GM23338 (cell line): Measurements from ENCODE around the gene AMOTL1. TPM values are rescaled to one million over a fixed set of nuclear protein-coding genes. Genes with fewer than 3 reads are reported as not detected.

ENCODE experiments used
- ATAC-seq: fragments of 200-7000 bp; cut with Tn5 transposase; 3 replicates; pipeline ENCODE4 v1.9.1; 2020
- DNase-seq: peaks from one replicate; pipeline ENCODE4 v3.0.0-alpha.2; 2015; ENCODE audit warnings: low spot score
- H2AFZ ChIP-seq: fragments of 200-600 bp; sonication (generic); 2 replicates; pipeline ENCODE4 v1.8.0; 2016; ENCODE audit warnings: antibody characterized with exemption, mild to moderate bottlenecking, moderate library complexity
- H3F3A ChIP-seq: fragments of 200-600 bp; sonication (generic); replicated peaks from 2 replicates; pipeline ENCODE4 v1.8.0; 2017; ENCODE audit warnings: antibody characterized with exemption, mixed run types, low read depth
- H3K27ac ChIP-seq: fragments of 200-600 bp; sonication (generic); 2 replicates; pipeline ENCODE4 v1.6.1; 2016; ENCODE audit warnings: low read depth
- H3K27me3 ChIP-seq: fragments of 200-600 bp; sonication (generic); 2 replicates; pipeline ENCODE4 v1.8.0; 2016; ENCODE audit warnings: mild to moderate bottlenecking, mixed run types, moderate library complexity; ENCODE audit not compliant: insufficient read depth
- H3K36me3 ChIP-seq: fragments of 200-600 bp; sonication (generic); 2 replicates; pipeline ENCODE4 v1.8.0; 2016; ENCODE audit warnings: mild to moderate bottlenecking; ENCODE audit not compliant: insufficient read depth
- H3K4me1 ChIP-seq: fragments of 200-600 bp; sonication (generic); 2 replicates; pipeline ENCODE4 v1.8.0; 2016; ENCODE audit warnings: mild to moderate bottlenecking, moderate library complexity; ENCODE audit not compliant: insufficient read depth
- H3K4me2 ChIP-seq: fragments of 200-600 bp; sonication (generic); 2 replicates; pipeline ENCODE4 v1.7.1; 2017; ENCODE audit warnings: mixed run types
- H3K4me3 ChIP-seq: fragments of 200-600 bp; sonication (generic); 2 replicates; pipeline ENCODE4 v1.6.1; 2016; ENCODE audit warnings: mixed run types
- H3K79me2 ChIP-seq: fragments of 200-600 bp; sonication (generic); replicated peaks from 2 replicates; pipeline ENCODE4 v1.8.0; 2017; ENCODE audit warnings: mild to moderate bottlenecking; ENCODE audit not compliant: insufficient read depth
- H3K9me2 ChIP-seq: fragments of 200-600 bp; sonication (generic); 2 replicates; pipeline ENCODE4 v1.8.0; 2017; ENCODE audit not compliant: insufficient read depth
- H4K20me1 ChIP-seq: fragments of 200-600 bp; sonication (generic); replicated peaks from 2 replicates; pipeline ENCODE4 v1.8.0; 2017; ENCODE audit warnings: mild to moderate bottlenecking; ENCODE audit not compliant: insufficient read depth
- H3K27ac Mint-ChIP-seq: 2 replicates; pipeline ENCODE4 v1.8.0; 2020; ENCODE audit warnings: inconsistent platforms, mild to moderate bottlenecking, moderate library complexity, mixed read lengths
- H3K27me3 Mint-ChIP-seq: 3 replicates; pipeline ENCODE4 v1.8.0; 2022; ENCODE audit warnings: low read depth, mild to moderate bottlenecking, moderate library complexity, mixed read lengths, inconsistent platforms; ENCODE audit not compliant: insufficient read depth, poor library complexity
- H3K36me3 Mint-ChIP-seq: 3 replicates; pipeline ENCODE4 v1.8.0; 2021; ENCODE audit warnings: low read depth, mild to moderate bottlenecking, inconsistent platforms, moderate library complexity, mixed read lengths
- H3K4me1 Mint-ChIP-seq: 3 replicates; pipeline ENCODE4 v1.8.0; 2020; ENCODE audit warnings: mild to moderate bottlenecking, inconsistent platforms, mixed read lengths
- H3K4me3 Mint-ChIP-seq: 3 replicates; pipeline ENCODE4 v1.8.0; 2021; ENCODE audit warnings: moderate library complexity, mild to moderate bottlenecking, inconsistent platforms, mixed read lengths
- H3K9me3 Mint-ChIP-seq: 3 replicates; pipeline ENCODE4 v1.8.0; 2020; ENCODE audit warnings: moderate library complexity, mild to moderate bottlenecking, inconsistent platforms, mixed read lengths
- CREB1 ChIP-seq: fragments of 250-450 bp; sonication (Bioruptor Pico); IDR thresholded peaks from 2 replicates; pipeline ENCODE4 v1.5.0; 2020; ENCODE audit warnings: low read depth, mild to moderate bottlenecking, moderate library complexity
- CTCF ChIP-seq, 2 experiments: fragments of 200-600 bp in 1 of 2; sonication (generic) in 1 of 2; conservative IDR thresholded peaks; 2 replicates each; pipeline versions ENCODE4 v1.5.1 to v1.6.1; 2016 to 2017; ENCODE audit warnings: antibody characterized with exemption in 2 of 2, low read depth in 2 of 2, mild to moderate bottlenecking in 2 of 2, moderate library complexity in 1 of 2
- EZH2 ChIP-seq: fragments of 200-600 bp; sonication (generic); IDR thresholded peaks from one replicate; pipeline ENCODE4 v1.8.0; 2017; ENCODE audit warnings: antibody characterized with exemption, mild to moderate bottlenecking, low read depth; ENCODE audit not compliant: unreplicated experiment
- JUNB ChIP-seq: IDR thresholded peaks from one replicate; pipeline ENCODE4 v1.6.1; 2016; ENCODE audit warnings: antibody characterized with exemption; ENCODE audit not compliant: unreplicated experiment
- NANOG ChIP-seq: IDR thresholded peaks from 2 replicates; pipeline ENCODE4 v1.6.1; 2016; ENCODE audit warnings: antibody characterized with exemption, borderline replicate concordance
- POLR2AphosphoS5 ChIP-seq: IDR thresholded peaks from 2 replicates; pipeline ENCODE4 v1.6.1; 2016; ENCODE audit warnings: antibody characterized with exemption, low read depth
- STAT1 ChIP-seq: IDR thresholded peaks from one replicate; pipeline ENCODE4 v1.6.1; 2016; ENCODE audit warnings: antibody characterized with exemption; ENCODE audit not compliant: unreplicated experiment
- ZNF114 ChIP-seq: fragments of 250-450 bp; sonication (Bioruptor Pico); IDR thresholded peaks from 2 replicates; pipeline ENCODE4 v1.5.0; 2020; ENCODE audit warnings: mild to moderate bottlenecking, moderate library complexity
- ZNF331 ChIP-seq: fragments of 250-450 bp; sonication (Bioruptor Pico); IDR thresholded peaks from 2 replicates; pipeline ENCODE4 v1.5.0; 2020; ENCODE audit warnings: low read depth, mild to moderate bottlenecking, moderate library complexity
- polyA plus RNA-seq: library from polyadenylated mRNA; unstranded; fragments of >200 nt; fragmentation: Nextera tagmentation; extraction: Ambion mirVana; gene quantifications from 2 replicates; pipeline ENCODE4 v1.2.1, GENCODE V29; 2016
- total RNA-seq: library from RNA; depleted of rRNA; stranded (reverse); fragments of >200 nt; shearing (Covaris generic); gene quantifications from 2 replicates; pipeline ENCODE4 v1.2.3, GENCODE V29; 2014
- TF ChIP-seq, protein P1 (sequence below): IDR thresholded peaks from 2 replicates; pipeline ENCODE4 v1.6.1; 2016; ENCODE audit warnings: antibody characterized with exemption
- TF ChIP-seq, protein P2 (sequence below): IDR thresholded peaks from one replicate; pipeline ENCODE4 v1.6.1; 2018; ENCODE audit warnings: antibody characterized with exemption; ENCODE audit not compliant: unreplicated experiment

Gene AMOTL1
- total and polyA plus RNA-seq, 2 experiments from 2014 or later, result 4.3 to 18.7 TPM

GRCh38 chr11:94925422-94926270, 157.5 kb downstream of the AMOTL1 start:
- Mint-ChIP-seq H3K27ac (0 out of 2 replicates have a peak overlapping the region, but pooled peaks have one; percentile 10), H3K9me3 (no peaks in the 10 kb centered on the region), H3K36me3 (no peaks in the 10 kb centered on the region), H3K4me3 (no peak overlapping the region), H3K27me3 (peaks cover 3% of the 10 kb centered on the region), H3K4me1 (peaks cover 17% of the 10 kb centered on the region)
- H2AFZ ChIP-seq, result no peak overlapping the region
- no peaks in the 10 kb centered on the region for H3K36me3 ChIP-seq
- H4K20me1 ChIP-seq, result no peaks in the 10 kb centered on the region; the same call in 1 of the 2 replicates
- H3K27ac ChIP-seq, result no peak overlapping the region
- DNase-seq, result no peak
- no peak overlapping the region for H3K4me3 ChIP-seq
- no peaks in the 10 kb centered on the region for H3K9me2 ChIP-seq
- H3K79me2 ChIP-seq, result no peaks in the 10 kb centered on the region
- no peaks in the 10 kb centered on the region for H3K27me3 ChIP-seq
- TF ChIP-seq JUNB (no peak), STAT1 (no peak), CREB1 (CRISPR knock-in tag) (no peak)
- H3K4me1 ChIP-seq, result no peaks in the 10 kb centered on the region
- H3K4me2 ChIP-seq, result no peak overlapping the region
- no peak for ATAC-seq
- H3F3A ChIP-seq, result no peaks in the 10 kb centered on the region

- H3K4me1 ChIP-seq, result no peaks in the 10 kb centered on the region
- H3K9me2 ChIP-seq, result no peaks in the 10 kb centered on the region
- H3K4me3 ChIP-seq, result no peak overlapping the region
- no peaks in the 10 kb centered on the region for H3K79me2 ChIP-seq
- Mint-ChIP-seq H3K9me3 (no peaks in the 10 kb centered on the region), H3K27me3 (peaks cover 3% of the 10 kb centered on the region), H3K4me3 (no peak overlapping the region), H3K27ac (no peak overlapping the region), H3K4me1 (peaks cover 17% of the 10 kb centered on the region), H3K36me3 (no peaks in the 10 kb centered on the region)
- H4K20me1 ChIP-seq, result no peaks in the 10 kb centered on the region; the same call in 1 of the 2 replicates
- H3K27ac ChIP-seq, result no peak overlapping the region
- no peak for TF ChIP-seq EZH2
- no peak for TF ChIP-seq STAT1
- no peak for TF ChIP-seq NANOG
- TF ChIP-seq POLR2AphosphoS5, result no peak
- TF ChIP-seq JUNB, result no peak
- no peak for TF ChIP-seq ZNF331 (CRISPR knock-in tag)
- no peak for TF ChIP-seq CTCF (conservative IDR thresholded peaks at IDR 0.05; ENCODE audit: low read depth in 2 of 2)
- TF ChIP-seq, protein P1, sequence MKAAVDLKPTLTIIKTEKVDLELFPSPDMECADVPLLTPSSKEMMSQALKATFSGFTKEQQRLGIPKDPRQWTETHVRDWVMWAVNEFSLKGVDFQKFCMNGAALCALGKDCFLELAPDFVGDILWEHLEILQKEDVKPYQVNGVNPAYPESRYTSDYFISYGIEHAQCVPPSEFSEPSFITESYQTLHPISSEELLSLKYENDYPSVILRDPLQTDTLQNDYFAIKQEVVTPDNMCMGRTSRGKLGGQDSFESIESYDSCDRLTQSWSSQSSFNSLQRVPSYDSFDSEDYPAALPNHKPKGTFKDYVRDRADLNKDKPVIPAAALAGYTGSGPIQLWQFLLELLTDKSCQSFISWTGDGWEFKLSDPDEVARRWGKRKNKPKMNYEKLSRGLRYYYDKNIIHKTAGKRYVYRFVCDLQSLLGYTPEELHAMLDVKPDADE, result no peak
- TF ChIP-seq ZNF114 (CRISPR knock-in tag), result no peak
- no peak for TF ChIP-seq CREB1 (CRISPR knock-in tag)
- TF ChIP-seq, protein P2, sequence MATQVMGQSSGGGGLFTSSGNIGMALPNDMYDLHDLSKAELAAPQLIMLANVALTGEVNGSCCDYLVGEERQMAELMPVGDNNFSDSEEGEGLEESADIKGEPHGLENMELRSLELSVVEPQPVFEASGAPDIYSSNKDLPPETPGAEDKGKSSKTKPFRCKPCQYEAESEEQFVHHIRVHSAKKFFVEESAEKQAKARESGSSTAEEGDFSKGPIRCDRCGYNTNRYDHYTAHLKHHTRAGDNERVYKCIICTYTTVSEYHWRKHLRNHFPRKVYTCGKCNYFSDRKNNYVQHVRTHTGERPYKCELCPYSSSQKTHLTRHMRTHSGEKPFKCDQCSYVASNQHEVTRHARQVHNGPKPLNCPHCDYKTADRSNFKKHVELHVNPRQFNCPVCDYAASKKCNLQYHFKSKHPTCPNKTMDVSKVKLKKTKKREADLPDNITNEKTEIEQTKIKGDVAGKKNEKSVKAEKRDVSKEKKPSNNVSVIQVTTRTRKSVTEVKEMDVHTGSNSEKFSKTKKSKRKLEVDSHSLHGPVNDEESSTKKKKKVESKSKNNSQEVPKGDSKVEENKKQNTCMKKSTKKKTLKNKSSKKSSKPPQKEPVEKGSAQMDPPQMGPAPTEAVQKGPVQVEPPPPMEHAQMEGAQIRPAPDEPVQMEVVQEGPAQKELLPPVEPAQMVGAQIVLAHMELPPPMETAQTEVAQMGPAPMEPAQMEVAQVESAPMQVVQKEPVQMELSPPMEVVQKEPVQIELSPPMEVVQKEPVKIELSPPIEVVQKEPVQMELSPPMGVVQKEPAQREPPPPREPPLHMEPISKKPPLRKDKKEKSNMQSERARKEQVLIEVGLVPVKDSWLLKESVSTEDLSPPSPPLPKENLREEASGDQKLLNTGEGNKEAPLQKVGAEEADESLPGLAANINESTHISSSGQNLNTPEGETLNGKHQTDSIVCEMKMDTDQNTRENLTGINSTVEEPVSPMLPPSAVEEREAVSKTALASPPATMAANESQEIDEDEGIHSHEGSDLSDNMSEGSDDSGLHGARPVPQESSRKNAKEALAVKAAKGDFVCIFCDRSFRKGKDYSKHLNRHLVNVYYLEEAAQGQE, result no peak
- ATAC-seq (no peak), DNase-seq (no peak)
- H2AFZ ChIP-seq, result peak overlapping the region; percentile 43; the same call in 1 of the 2 replicates
- H3F3A ChIP-seq, result no peaks in the 10 kb centered on the region
- H3K36me3 ChIP-seq, result no peaks in the 10 kb centered on the region
- H3K4me2 ChIP-seq, result no peak overlapping the region
- H3K27me3 ChIP-seq, result no peaks in the 10 kb centered on the region
Observed at GRCh38 chr11:94926271-94926625, 158.1 kb downstream of the AMOTL1 start.
